Stimulated activated CD4-positive, alpha-beta T cell treated with anti-CD3 and anti-CD28 coated beads, Interleukin-1b, Interleukin-23, amount 100 ng/mL, for 4 hours (primary cell): ENCODE data around the gene EEF1A2.

Experiments
- DNase-seq, 2 donors: peaks; one replicate each; pipeline ENCODE4 v3.0.0-alpha.2; 2020; ENCODE audit warnings: low read depth in 2 of 2

EEF1A2 gene

DNA sequence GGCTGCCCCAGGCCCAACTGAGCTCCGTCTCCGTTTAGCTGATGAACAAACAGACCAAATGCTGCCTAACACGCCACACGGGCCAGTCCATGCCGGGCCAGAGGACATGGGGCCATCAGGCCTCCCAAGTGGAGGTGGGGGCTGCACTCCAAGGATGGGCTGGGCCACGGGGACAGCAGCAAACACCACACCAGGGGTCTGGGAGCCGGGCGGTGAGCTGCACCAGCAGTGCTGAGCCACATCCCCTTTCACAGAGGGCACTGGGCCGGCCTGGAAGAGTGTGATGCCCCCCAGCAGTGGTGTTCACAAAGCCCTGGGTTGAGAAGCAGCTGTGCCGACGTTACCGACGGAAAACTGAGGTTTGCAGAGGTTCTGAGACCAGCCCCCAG lies 29.2 kb downstream of the EEF1A2 start:
- DNase-seq, result no peak

DNA sequence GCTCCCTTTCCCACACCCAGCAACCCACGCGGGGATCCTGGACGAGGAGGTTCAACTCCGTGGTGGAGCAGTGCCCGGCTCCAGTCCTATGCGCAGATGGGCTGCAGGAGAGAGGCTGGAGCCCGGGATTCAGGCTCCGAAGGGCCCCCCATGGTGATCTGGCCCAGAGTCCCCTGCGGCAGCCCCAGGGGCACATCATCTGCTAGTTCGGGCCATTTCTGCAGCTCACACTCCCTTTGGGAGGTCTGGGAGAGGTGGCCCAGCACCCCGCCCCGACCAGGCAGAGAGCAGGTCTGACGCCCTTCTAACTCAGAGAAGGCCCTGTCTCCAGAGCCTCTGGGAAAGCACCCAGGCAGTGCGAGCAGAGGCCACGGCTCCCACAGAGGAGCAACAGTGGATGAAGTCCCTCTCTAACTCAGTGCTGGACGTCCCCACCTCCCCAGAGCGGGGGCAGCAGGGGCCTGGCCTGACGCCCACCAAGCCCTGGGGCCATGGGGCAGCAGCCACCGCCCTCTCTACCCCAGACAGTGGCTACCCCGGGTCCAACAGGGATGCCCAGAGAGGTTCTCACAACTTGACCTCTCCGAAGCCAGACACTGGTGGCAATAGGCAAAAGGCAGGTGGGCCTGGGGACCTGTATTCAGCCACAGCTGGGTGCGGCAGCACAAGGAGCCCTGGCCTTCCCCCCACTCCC lies 29.7 kb downstream of the EEF1A2 start:
- DNase-seq, result no peak

DNA sequence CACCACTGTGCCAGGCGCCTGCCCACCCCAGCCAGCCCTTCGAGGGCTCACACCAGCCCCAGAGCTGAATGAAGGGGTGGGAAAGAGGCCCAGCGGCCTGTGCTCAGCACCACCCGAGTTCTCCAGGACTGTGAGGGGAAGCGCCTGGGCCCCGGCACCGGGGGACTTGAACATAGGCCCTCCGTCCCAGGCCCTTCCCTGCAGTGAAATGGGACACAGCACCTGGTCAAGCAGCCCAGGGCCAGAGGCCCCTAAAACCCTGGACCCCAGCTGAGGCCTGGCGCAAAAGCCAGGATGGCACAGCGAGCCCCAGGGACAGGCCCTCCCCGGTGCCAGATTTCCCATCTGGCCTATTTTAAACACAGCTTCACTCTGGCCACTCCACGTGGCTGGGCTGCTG lies 30.5 kb downstream of the EEF1A2 start:
- DNase-seq, result no peak

DNA sequence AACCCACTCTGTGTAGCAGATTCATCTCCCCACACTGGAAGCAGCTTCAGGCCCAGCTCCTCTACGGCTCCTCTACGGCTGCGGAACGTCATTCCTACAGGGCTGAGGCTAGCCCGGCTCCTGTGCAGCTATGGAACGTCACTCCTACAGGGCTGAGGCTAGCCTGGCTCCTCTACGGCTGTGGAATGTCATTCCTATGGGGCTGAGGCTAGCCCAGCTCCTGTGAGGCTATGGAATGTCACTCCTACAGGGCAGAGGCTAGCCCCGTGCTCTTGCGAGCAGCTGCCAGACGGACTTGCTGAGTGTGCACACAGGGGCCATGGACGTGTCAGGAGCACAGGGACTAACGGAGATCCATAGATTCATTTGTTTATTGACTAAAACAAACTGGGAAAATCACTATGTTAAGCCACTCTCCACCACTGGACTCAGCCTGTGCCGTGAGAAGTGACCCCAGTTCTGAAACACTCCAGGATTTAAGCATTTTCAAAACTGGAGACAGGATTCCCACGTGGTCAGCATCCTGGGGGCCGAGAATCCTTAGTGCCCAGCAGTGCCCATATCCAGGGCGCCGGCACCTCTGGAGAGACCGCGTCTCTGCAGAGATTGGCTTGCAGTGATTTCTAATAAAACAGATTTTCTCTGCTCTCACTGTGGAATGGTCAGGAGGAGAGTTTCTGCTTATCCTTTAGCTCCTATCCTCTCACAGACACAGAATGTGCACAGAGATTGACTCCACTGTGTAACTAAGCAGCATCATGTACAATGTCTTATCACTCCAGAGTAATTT lies 31.4 kb downstream of the EEF1A2 start:
- DNase-seq, result no peak

DNA sequence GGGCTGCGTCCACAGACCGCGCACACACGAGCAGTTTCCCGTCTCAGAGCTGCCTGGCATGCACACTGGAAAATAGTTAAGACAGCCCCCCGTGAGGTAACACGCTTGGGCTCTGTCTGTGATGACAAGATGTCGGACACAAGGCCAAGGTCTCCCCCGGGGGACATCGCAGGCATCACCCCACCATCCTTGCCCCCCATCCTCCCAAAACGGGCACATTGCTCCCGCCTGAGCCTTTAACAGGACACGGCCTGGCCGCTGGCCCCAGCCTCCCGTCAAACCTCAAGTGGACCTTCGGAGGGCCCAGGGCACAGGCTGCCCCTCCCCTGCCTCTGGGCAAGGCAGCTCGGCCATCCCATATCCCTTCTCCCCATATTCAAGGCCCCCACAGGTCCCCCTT lies 32.0 kb downstream of the EEF1A2 start:
- no peak for DNase-seq

DNA sequence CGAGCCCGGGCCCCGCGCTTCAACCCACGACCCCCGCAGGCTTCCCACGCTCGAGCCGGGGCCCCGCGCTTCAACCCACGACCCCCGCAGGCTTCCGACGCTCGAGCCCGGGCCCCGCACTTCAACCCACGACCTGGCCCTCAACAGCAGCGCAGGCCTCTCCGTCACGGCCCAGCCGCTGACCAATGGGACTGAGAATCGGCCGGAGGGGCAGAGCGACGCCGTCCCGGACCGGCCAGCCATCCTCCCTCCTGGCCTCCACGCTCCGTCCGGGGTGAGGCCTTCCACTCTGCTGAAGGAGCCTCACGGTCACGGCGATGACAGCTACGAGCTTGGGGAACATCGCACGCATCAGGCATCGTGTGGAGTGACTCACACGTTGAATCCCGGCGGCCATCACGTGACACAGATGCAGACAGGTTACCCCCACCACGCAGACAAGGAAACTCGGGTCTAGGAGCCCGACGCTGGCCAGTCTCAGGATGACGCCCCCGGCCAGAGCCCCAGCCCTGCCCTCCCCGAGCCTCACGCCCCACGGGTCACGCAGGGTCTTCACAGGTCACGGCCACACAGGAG lies 32.5 kb downstream of the EEF1A2 start:
- DNase-seq, result no peak

DNA sequence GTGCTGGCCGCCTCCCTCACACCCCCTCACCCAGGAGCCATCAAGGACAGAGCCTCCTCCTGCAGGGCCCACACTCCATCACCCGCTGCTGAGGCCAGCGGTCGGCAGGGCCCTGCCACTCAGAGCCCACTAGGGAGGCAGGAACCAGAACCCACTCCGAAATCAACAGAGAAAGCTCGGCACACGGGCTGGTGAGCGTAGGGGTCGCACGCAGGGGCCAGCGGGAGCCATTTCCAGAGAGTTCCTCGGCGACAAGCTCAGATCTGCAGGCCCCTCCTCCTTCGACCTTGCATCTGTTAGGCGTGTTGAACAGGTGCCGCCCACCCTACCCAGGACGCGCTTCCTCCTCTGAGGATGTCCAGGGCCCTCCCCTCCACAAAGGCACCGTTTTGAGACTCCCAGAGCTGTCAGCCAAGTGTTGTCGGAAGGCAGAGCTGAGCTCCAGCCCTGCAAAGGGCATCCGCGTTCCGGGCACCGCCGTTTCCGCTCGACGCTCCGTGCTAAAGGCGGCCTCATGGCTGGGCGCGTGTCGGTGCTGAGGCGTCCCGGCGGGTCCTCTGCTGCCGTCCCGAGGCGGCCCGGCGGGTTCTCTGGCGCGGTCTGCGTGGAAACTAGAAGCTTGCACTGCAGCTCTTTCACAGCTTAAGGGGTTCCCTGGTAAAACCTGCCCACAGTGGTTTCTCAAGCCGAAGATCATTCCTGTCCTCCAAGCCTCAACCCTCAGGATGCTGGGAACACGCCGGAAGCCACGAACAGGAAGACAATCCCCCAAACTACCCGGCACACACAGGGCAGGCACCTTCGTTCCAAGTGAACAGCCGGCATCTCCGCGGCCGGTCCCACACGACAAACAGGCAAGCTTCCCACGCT lies 33.3 kb downstream of the EEF1A2 start:
- DNase-seq, result no peak

DNA sequence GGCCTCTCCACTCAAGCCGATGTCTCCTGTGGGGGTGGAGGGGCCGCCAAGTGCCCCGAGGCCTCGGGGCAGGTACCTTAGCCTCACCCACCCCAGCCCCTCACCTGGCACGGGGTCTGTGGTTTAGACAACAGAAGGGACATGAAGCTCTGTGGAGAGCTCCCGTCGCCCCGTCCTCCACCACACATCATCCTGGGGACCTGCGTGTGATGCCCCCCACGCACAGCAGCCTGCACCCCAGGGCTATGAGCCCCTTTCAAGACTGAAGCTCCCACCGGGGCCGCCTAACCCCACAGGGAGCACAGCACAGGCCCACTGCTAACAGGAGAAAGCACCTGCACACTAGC lies 34.6 kb downstream of the EEF1A2 start:
- DNase-seq, result no peak

GRCh38 chr20:63463400-63464288 lies 35.2 kb downstream of the EEF1A2 start:
- DNase-seq, result no peak

DNA sequence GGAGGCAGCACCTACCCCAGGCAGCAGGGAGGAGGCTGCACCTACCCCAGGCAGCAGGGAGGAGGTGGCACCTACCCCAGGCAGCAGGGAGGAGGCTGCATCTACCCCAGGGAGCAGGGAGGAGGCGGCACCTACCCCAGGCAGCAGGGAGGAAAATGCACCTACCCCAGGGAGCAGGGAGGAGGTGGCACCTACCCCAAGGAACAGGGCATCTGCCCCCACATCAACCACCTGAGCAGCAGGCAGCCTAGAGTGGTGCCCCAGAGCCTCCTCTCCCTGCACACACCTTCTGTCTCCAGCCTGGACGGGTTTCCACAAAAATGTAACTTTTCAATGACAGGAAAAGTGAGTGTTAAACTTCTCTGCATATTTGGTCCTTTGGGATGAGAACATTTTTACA lies 36.6 kb downstream of the EEF1A2 start:
- DNase-seq, result no peak

GRCh38 chr20:63461104-63461763 lies 37.6 kb downstream of the EEF1A2 start:
- DNase-seq, result no peak

DNA sequence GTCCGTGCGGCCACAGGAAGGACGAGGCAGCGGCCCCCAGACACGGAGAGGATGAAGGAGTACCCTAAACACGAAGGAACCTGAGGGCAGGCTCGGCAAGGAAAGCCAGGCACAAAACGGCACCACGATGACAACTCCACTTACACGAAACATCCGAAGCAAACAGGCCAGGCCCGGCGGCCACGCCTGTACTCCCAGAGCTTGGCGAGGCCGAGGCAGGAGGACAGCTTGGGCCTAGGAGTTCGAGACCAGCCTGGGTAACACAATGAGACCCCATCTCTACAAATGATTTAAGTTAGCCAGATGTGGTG lies 39.9 kb downstream of the EEF1A2 start:
- no peak for DNase-seq

- DNase-seq, result no peak
Observed at GRCh38 chr20:63458170-63459069, 40.5 kb downstream of the EEF1A2 start.

GRCh38 chr20:63457737-63458136 lies 41.1 kb downstream of the EEF1A2 start:
- no peak for DNase-seq

DNA sequence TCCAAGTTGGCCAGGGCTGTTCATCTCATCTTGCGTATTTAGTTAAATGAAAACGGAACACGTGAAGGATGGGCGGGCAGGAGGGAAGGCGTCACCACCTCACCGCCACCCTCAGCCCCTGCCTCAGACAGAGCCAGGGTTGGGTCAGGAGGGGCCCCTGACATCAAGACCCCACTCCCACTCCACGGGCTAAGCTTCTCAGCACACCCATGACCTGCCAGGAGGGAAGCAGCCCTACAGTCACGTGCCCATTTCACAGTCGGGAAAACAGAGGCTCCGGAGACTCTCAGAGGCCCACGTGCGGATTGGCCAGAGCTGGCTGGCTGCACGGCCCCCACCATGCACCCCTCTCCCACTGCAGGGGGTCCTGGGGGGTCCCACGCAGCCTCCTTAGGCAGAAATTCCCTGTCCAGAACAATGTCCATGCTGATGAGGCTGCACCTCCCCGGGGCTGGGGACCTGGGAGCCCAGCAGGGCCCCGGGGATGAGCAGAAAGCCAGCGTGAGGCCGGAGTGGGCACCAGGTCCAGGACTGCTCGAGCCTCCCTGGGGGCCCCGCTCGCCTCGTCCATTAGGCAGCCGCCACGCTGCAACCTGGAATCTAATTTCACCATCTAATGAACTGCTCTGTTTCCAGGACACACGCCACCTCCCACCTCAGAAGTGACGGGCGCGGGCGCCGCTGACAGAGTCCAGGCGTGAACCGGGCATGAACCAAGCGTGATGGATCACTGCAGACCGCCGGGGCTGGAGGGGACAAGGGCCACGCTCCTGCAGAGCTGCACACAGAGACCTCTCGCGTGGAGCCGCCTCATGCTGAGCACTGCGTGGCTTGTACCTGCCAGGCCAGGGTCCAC lies 42.2 kb downstream of the EEF1A2 start:
- DNase-seq, result no peak

DNA sequence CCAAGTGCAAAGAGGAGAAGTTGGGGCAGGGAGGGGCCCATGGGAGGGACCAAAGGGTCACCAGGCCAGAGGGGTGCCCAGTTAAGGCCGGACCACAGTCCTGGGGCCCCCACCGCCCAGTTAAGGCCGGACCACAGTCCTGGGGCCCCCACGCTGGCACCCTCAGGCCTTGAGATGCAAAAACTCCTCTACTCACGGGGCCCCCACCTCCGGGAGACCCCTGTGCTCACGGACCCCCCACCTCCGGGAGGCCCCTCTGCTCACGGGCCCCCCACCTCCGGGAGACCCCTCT lies 43.4 kb downstream of the EEF1A2 start:
- DNase-seq, result no peak

GRCh38 chr20:63454731-63455567 lies 43.9 kb downstream of the EEF1A2 start:
- no peak for DNase-seq

DNA sequence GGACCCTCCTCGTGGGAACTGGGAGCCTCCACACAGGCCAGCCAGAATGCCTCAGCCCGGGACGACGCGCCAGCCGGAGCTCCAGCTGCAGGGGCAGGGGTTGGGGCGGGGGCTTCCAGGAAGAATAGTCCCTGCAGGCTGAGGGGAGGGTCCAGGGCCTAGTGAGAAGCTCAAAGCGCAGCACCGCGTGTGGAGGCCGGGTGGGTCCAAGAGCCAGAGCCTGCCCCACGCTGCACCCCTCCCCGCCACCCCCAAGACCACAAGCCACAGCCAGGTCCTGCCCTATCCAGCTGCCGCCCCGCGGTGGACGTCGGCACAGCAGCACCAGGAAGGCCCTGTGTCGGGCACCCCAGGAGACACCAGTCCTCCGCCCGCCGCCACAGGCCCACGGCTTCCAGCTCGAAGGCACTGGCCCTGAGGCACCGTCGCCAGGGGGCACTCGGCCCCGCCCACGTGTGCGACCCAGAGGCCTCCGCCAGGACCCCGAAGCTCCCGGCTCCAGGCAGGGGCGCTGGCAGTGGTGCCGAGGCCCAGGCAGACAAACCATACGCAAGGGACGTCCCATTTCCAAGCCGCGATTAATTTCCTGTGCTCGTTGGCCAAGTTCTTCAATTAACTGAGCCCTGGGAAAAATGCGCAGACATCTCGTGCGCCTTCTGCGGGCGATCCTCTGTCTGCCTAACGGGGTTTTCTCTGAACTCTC lies 45.9 kb downstream of the EEF1A2 start:
- DNase-seq, result no peak
